ENCODE measurements around the gene SIPA1L2.

The SIPA1L2 gene

GRCh38 chr1:232589812-232590743, 39.9 kb downstream of the SIPA1L2 start:
- no peak for DNase-seq (ENCODE audit: low read depth)
- TF ChIP-seq, protein P1, sequence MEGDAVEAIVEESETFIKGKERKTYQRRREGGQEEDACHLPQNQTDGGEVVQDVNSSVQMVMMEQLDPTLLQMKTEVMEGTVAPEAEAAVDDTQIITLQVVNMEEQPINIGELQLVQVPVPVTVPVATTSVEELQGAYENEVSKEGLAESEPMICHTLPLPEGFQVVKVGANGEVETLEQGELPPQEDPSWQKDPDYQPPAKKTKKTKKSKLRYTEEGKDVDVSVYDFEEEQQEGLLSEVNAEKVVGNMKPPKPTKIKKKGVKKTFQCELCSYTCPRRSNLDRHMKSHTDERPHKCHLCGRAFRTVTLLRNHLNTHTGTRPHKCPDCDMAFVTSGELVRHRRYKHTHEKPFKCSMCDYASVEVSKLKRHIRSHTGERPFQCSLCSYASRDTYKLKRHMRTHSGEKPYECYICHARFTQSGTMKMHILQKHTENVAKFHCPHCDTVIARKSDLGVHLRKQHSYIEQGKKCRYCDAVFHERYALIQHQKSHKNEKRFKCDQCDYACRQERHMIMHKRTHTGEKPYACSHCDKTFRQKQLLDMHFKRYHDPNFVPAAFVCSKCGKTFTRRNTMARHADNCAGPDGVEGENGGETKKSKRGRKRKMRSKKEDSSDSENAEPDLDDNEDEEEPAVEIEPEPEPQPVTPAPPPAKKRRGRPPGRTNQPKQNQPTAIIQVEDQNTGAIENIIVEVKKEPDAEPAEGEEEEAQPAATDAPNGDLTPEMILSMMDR (conservative IDR thresholded peaks at IDR 0.05; ENCODE audit: low read depth, low read length) = no peak

DNA sequence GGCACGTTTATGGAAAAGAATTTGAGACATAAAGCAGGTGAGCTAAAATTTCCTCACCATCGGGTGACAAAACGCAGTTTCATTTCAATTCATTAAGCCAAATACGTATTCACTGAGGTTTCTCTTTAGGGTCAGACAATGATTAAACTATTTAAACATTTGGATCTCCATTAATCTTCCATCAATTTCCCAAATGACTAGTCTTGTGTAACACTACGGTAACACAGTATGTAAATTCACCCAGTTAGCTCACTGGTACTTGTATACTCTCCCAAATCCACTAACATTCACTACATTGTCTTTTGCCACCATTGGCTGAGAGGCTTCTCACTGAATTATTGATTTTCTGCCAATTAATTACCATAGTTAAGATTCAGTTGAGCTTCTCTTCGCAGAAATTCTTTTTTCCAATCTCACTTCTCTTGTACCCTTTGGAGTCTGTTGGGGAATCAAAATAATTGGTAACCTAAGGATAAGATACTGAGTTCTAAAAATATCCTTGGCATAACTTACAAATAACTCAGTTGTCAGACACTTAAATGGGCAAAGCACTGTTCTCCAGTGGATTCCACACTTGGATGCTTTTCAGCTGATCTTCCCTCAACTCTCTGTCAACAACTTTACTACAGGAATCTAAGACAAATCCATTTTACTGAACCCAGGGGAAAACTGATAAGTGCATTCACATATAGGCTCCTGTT, 40.7 kb downstream of the SIPA1L2 start:
- no peak overlapping the region for H3K4me3 ChIP-seq (ENCODE audit: low read length)
- TF ChIP-seq, protein P1 (conservative IDR thresholded peaks at IDR 0.05; ENCODE audit: low read depth, low read length) = no peak
- DNase-seq (ENCODE audit: low read depth) = no peak

More at GRCh38 chr1:232589812-232590743, 39.9 kb downstream of the SIPA1L2 start:
- H3K4me3 ChIP-seq (ENCODE audit: low read length) = no peak overlapping the region

DNA sequence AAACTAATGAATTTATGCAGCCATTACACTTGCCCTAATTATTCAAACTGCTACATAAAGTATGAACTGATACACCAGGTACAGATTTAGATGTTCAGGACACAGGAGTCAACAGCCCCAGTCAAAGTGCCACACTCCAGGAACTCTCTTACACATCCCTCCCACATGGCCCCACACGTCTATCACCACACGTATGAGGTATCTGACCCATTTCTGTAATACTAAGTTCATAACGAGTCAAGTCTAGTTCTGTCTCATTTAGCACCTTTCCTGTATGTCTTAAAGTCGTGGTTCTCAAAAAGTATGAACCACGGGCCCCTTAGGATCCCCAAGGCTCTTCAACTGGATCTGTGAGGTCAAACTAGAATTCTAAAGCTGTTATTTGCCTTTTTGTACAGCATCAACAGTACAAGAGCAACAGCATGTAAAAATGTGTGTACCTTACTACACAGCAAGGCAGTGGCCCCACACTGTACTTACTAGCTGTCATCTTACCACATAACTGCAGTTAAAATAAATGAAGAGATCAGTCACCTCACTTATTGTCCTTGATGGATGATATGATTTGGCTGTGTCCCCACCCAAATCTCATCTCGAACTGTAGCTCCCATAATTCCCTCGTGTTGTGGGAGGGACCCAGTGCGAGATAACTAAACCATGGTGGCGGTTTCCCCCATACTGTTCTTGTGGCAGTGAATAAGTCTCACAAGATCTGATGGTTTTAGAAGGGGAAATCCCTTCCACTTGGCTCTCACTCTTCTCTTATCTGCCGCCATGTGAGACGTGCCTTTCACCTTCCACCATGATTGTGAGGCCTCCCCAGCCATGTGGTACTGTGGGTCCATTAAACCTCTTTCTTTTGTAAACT, 42.6 kb downstream of the SIPA1L2 start:
- H3K4me3 ChIP-seq (ENCODE audit: low read length) = no peak overlapping the region
- DNase-seq (ENCODE audit: low read depth) = no peak
- TF ChIP-seq, protein P1 (conservative IDR thresholded peaks at IDR 0.05; ENCODE audit: low read depth, low read length) = no peak

DNA sequence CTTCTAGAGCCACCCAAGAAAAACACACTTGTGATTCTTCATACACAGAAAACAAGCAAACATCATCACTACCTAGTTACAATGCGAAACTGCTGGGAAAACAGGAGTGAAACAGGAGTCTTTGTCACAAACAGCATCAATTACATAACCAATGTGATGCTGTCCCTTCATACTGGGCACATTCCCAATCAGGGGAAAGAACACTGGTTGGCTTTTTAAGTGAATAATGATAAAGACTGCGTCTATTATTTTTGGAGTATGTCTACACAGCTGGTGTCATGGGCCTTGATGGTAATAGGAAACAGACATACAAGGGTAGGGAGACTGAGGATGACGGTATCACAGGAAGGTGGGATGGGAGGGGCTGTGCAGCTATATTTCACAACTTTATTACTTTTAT, 43.3 kb downstream of the SIPA1L2 start:
- TF ChIP-seq, protein P1 (conservative IDR thresholded peaks at IDR 0.05; ENCODE audit: low read depth, low read length) = no peak
- no peak for DNase-seq (ENCODE audit: low read depth)
- H3K4me3 ChIP-seq (ENCODE audit: low read length) = no peak overlapping the region

- TF ChIP-seq, protein P1 (conservative IDR thresholded peaks at IDR 0.05; ENCODE audit: low read depth, low read length) = no peak
- no peak overlapping the region for H3K4me3 ChIP-seq (ENCODE audit: low read length)
- DNase-seq (ENCODE audit: low read depth) = no peak
Measured at GRCh38 chr1:232585486-232585885, 44.4 kb downstream of the SIPA1L2 start.

DNA sequence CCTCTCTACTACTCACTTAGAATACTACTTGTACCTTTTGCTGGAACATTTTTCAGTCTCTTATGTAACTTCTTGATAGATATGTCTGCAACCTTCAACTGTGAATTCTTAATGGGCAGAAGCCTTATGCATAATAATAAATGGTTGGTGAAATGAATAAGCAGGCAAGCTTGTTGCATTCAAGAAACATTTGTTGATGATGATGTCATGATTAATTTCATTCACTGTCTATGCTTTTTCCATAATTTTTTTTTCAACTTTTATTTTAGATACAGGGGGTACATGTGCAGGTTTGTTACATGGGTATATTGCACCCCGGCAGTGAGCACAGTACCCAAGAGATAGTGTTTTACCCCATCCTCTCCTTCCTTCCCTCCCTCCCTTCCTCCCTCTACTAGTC, 48.0 kb downstream of the SIPA1L2 start:
- H3K4me3 ChIP-seq (ENCODE audit: low read length) = no peak overlapping the region
- TF ChIP-seq, protein P1 (conservative IDR thresholded peaks at IDR 0.05; ENCODE audit: low read depth, low read length) = no peak
- no peak for DNase-seq (ENCODE audit: low read depth)

All from retinal pigment epithelial cell (primary cell).